Fibroblast of lung (primary cell): ENCODE measurements around the gene PCAT6. TPM values are rescaled to one million over a fixed set of nuclear protein-coding genes. Genes with fewer than 3 reads are reported as not detected.

Experiments
- DNase-seq, 2 donors: peaks; one replicate each; pipeline versions ENCODE4 v3.0.0 to v3.0.0-alpha.2; 2010; ENCODE audit warnings: low read depth in 2 of 2
- H2AFZ ChIP-seq: 2 replicates; pipeline ENCODE4 v1.5.1; 2012; ENCODE audit warnings: low read length, control low read depth, inconsistent platforms
- H3K27ac ChIP-seq: 2 replicates; pipeline ENCODE4 v1.5.1; 2011; ENCODE audit warnings: low read length, control low read depth; ENCODE audit not compliant: insufficient read depth
- H3K27me3 ChIP-seq: 2 replicates; pipeline ENCODE4 v1.5.1; 2011; ENCODE audit warnings: mild to moderate bottlenecking, low read length; ENCODE audit not compliant: control insufficient read depth, insufficient read depth
- H3K36me3 ChIP-seq: 2 replicates; pipeline ENCODE4 v1.5.1; 2011; ENCODE audit warnings: low read length; ENCODE audit not compliant: control insufficient read depth, insufficient read depth
- H3K4me1 ChIP-seq: 2 replicates; pipeline ENCODE4 v1.5.1; 2011; ENCODE audit warnings: low read length; ENCODE audit not compliant: control insufficient read depth, insufficient read depth; ENCODE audit errors: extremely low read depth
- H3K4me2 ChIP-seq: 2 replicates; pipeline ENCODE4 v1.5.1; 2011; ENCODE audit warnings: low read length, control low read depth; ENCODE audit not compliant: insufficient read depth; ENCODE audit errors: extremely low read depth
- H3K4me3 ChIP-seq, 4 experiments: fragments of 200-600 bp in 1 of 4; sonication (generic) in 1 of 4; replicated peaks in 1 of 4; 2 replicates each; pipeline ENCODE4 v1.5.1; 2011 to 2016; ENCODE audit warnings: low read length in 4 of 4, low read depth in 3 of 4, mild to moderate bottlenecking in 3 of 4, control low read depth in 2 of 4, inconsistent platforms in 1 of 4, mixed read lengths in 1 of 4; ENCODE audit not compliant: insufficient read depth in 1 of 4; ENCODE audit errors: control extremely low read depth in 1 of 4
- H3K79me2 ChIP-seq: 2 replicates; pipeline ENCODE4 v1.5.1; 2012; ENCODE audit warnings: mild to moderate bottlenecking, low read length, inconsistent platforms; ENCODE audit not compliant: control insufficient read depth, insufficient read depth
- H3K9ac ChIP-seq: 2 replicates; pipeline ENCODE4 v1.5.1; 2011; ENCODE audit warnings: mild to moderate bottlenecking, low read length, control low read depth; ENCODE audit not compliant: insufficient read depth
- H3K9me3 ChIP-seq: 2 replicates; pipeline ENCODE4 v1.5.1; 2012; ENCODE audit warnings: low read depth, low read length; ENCODE audit not compliant: control insufficient read depth, insufficient read depth
- H4K20me1 ChIP-seq: 2 replicates; pipeline ENCODE4 v1.5.1; 2011; ENCODE audit warnings: low read length; ENCODE audit not compliant: control insufficient read depth, insufficient read depth; ENCODE audit errors: extremely low read depth
- CTCF ChIP-seq, 2 donors: IDR thresholded peaks in 1 of 2; conservative IDR thresholded peaks in 1 of 2; 1 replicate in 1 of 2; 2 replicates in 1 of 2; pipeline ENCODE4 v1.5.1; 2011 to 2012; ENCODE audit warnings: low read length in 2 of 2, control low read depth in 1 of 2, inconsistent platforms in 1 of 2, low read depth in 1 of 2, mild to moderate bottlenecking in 1 of 2
- EZH2 ChIP-seq: IDR thresholded peaks from 2 replicates; pipeline ENCODE4 v1.5.1; 2012; ENCODE audit warnings: low read length, control low read depth, mild to moderate bottlenecking; ENCODE audit errors: missing control alignments
- polyA plus RNA-seq, 2 donors: library from polyadenylated mRNA; depleted of rRNA in 1 of 2; stranded (reverse) in 1 of 2; unstranded in 1 of 2; fragments of >200 nt; gene quantifications; 2 replicates each; pipeline ENCODE4 v1.2.1, GENCODE V29; 2011 to 2012; ENCODE audit warnings: missing spikeins in 1 of 2
- total RNA-seq: library from RNA; depleted of rRNA; stranded (reverse); fragments of >200 nt; gene quantifications from 2 replicates; pipeline ENCODE4 v1.2.1, GENCODE V29; 2014

The PCAT6 gene
- total and polyA plus RNA-seq, 2 donors (not counting 1 experiment from before 2014, with no cell fraction given): 0.50 to 1.1 TPM

GRCh38 chr1:202850593-202851362 lies 40.0 kb downstream of the PCAT6 start:
- no peaks in the 10 kb centered on the region for H4K20me1 ChIP-seq
- no peak overlapping the region for H3K4me2 ChIP-seq
- H3K27ac ChIP-seq: no peak overlapping the region
- no peak for DNase-seq
- no peaks in the 10 kb centered on the region for H3K9me3 ChIP-seq
- H3K36me3 ChIP-seq: no peaks in the 10 kb centered on the region
- no peaks in the 10 kb centered on the region for H3K79me2 ChIP-seq
- no peaks in the 10 kb centered on the region for H3K4me1 ChIP-seq
- H3K4me3 ChIP-seq: no peak overlapping the region
- H3K27me3 ChIP-seq: no peaks in the 10 kb centered on the region
- TF ChIP-seq EZH2 (no peak), CTCF (conservative IDR thresholded peaks at IDR 0.05 in 1 of 2, IDR thresholded peaks at IDR 0.05 in 1 of 2; ENCODE audit: low read depth in 1 of 2, low read length in 2 of 2) (no peak)
- no peak overlapping the region for H3K9ac ChIP-seq
- no peak overlapping the region for H2AFZ ChIP-seq

GRCh38 chr1:202852163-202852904 lies 41.6 kb downstream of the PCAT6 start:
- Histone ChIP-seq H3K4me2 (no peak overlapping the region), H3K4me1 (no peaks in the 10 kb centered on the region), H3K9ac (no peak overlapping the region), H3K27ac (no peak overlapping the region), H3K4me3 (no peak overlapping the region), H4K20me1 (no peaks in the 10 kb centered on the region), H3K79me2 (no peaks in the 10 kb centered on the region), H3K27me3 (no peaks in the 10 kb centered on the region), H2AFZ (peak overlapping the region; percentile 40), H3K36me3 (no peaks in the 10 kb centered on the region), H3K9me3 (no peaks in the 10 kb centered on the region)
- peak; percentile 47 to 51 for DNase-seq
- TF ChIP-seq CTCF (conservative IDR thresholded peaks at IDR 0.05 in 1 of 2, IDR thresholded peaks at IDR 0.05 in 1 of 2; ENCODE audit: low read depth in 1 of 2, low read length in 2 of 2) (peak; percentile 36 to 57), EZH2 (no peak)

GRCh38 chr1:202854787-202855186 lies 44.0 kb downstream of the PCAT6 start:
- no peaks in the 10 kb centered on the region for H4K20me1 ChIP-seq
- no peak overlapping the region for H3K27ac ChIP-seq
- no peak for DNase-seq
- H3K27me3 ChIP-seq: no peaks in the 10 kb centered on the region
- H3K36me3 ChIP-seq: no peaks in the 10 kb centered on the region
- no peaks in the 10 kb centered on the region for H3K79me2 ChIP-seq
- TF ChIP-seq EZH2 (no peak), CTCF (conservative IDR thresholded peaks at IDR 0.05 in 1 of 2, IDR thresholded peaks at IDR 0.05 in 1 of 2; ENCODE audit: low read depth in 1 of 2, low read length in 2 of 2) (no peak)
- no peak overlapping the region for H2AFZ ChIP-seq
- H3K4me3 ChIP-seq: no peak overlapping the region
- H3K9me3 ChIP-seq: no peaks in the 10 kb centered on the region
- no peaks in the 10 kb centered on the region for H3K4me1 ChIP-seq
- H3K4me2 ChIP-seq: no peak overlapping the region
- no peak overlapping the region for H3K9ac ChIP-seq
